ENCODE data around the gene LBHD2. TPM values are rescaled to one million over a fixed set of nuclear protein-coding genes. Genes with fewer than 3 reads are reported as not detected.

LBHD2 gene
- total RNA-seq, 4 donors from 2014 or later = not detected

DNA sequence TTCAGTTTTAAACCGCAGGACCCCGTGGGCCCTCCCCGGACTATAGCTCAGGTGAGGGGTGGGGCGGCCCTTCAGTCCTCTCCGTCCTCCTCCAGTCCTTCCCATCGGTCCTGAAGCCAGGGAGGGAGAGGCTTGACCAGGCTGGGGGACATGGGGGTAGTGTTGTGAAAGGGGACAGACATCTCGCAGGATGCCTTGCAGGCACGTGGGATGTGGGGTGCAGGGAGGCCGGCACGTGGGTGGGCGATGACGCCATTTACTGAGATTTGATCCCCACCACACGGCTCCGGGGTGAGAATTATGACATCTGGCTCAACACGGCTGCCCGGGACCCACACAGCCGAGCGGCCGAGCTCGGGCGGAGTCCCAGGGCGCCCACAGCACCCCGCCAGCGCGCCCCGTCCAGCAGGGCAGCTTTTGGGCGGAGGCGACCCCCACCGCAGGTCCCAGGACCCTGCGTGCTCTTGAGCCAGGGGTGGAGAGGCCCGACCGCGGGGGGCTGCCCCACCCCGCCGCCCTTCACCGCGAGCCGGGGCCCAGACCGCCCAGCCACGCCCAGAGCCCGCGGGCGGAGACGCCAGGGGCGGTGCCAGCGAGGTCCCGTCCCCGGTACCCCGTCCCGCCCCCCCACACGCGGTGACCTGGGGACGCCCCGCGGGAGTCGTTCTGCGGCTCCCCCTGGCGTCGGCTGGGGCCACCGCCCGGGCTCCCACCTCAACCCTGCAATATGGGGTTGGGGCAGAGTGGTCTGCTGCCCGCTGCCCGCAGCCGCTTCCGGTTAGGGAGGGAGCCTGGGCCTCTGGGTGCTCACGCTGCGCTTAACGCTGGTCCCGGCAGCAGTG is 7.3 kb downstream of the LBHD2 start:
- Histone ChIP-seq H3K27me3 (no peaks in the 10 kb centered on the region), H3K27ac (peak overlapping the region in 1 of 3 donors; percentile 18), H3K4me1 (peaks cover 0 to 8% of the 10 kb centered on the region in 2 donors), H3K4me3 (replicated peaks in 1 of 3) (peak overlapping the region in 1 of 3 donors; percentile 48), H3K9me3 (no peaks in the 10 kb centered on the region), H3K36me3 (no peaks in the 10 kb centered on the region)
- peak; percentile 70 to 72 for DNase-seq
- no peak for TF ChIP-seq POLR2A (IDR thresholded peaks at IDR 0.05)
- TF ChIP-seq, protein P1, sequence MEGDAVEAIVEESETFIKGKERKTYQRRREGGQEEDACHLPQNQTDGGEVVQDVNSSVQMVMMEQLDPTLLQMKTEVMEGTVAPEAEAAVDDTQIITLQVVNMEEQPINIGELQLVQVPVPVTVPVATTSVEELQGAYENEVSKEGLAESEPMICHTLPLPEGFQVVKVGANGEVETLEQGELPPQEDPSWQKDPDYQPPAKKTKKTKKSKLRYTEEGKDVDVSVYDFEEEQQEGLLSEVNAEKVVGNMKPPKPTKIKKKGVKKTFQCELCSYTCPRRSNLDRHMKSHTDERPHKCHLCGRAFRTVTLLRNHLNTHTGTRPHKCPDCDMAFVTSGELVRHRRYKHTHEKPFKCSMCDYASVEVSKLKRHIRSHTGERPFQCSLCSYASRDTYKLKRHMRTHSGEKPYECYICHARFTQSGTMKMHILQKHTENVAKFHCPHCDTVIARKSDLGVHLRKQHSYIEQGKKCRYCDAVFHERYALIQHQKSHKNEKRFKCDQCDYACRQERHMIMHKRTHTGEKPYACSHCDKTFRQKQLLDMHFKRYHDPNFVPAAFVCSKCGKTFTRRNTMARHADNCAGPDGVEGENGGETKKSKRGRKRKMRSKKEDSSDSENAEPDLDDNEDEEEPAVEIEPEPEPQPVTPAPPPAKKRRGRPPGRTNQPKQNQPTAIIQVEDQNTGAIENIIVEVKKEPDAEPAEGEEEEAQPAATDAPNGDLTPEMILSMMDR (IDR thresholded peaks at IDR 0.05) = peak; percentile 17 to 64 (median 44)
- WGBS, 2 donors = 5 to 29% methylated on average over 8 to 12 of the region's 69 CpGs
- intact Hi-C loops (cut with DNase I) = loop anchor here (10.0 kb wide), 1 partner anchor 396 kb away; no protein-coding TSS in a partner anchor

DNA sequence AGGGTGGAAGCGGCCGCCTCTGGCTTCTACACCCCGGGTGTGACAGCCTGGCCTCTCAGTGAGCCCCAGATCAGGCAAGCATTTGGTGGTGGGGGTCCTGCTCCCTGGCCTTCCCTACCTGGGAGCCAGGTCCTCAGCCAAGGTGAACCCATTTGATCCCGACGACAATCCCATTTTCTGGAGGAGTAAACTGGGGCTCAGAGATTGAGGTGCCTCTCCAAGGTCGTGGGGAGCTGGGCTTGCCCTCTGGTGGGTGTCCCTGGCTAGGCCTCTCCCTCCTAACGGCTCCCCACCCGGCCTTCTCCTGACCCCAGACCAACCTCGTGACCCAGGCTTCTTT is 7.8 kb downstream of the LBHD2 start:
- Histone ChIP-seq H3K4me3 (replicated peaks in 1 of 3) (peak overlapping the region in 1 of 3 donors; percentile 48), H3K4me1 (peaks cover 0 to 8% of the 10 kb centered on the region in 2 donors), H3K27me3 (no peaks in the 10 kb centered on the region), H3K27ac (peak overlapping the region in 1 of 3 donors; percentile 18), H3K9me3 (no peaks in the 10 kb centered on the region), H3K36me3 (no peaks in the 10 kb centered on the region)
- no peak for DNase-seq
- TF ChIP-seq, protein P1 (IDR thresholded peaks at IDR 0.05) = no peak
- no peak for TF ChIP-seq POLR2A (IDR thresholded peaks at IDR 0.05)
- 56 to 74% methylated on average over 6 to 8 of the region's 9 CpGs for WGBS, 2 donors
- intact Hi-C loops (cut with DNase I) = loop anchor here (10.0 kb wide), 1 partner anchor 397 kb away; no protein-coding TSS in a partner anchor

GRCh38 chr14:103093856-103094405 is 9.9 kb downstream of the LBHD2 start:
- intact Hi-C loops (cut with DNase I) = loop anchor here (10.0 kb wide), 1 partner anchor 399 kb away; no protein-coding TSS in a partner anchor
- Histone ChIP-seq H3K36me3 (no peaks in the 10 kb centered on the region), H3K27ac (no peak overlapping the region), H3K4me3 (replicated peaks in 1 of 3) (no peak overlapping the region), H3K27me3 (no peaks in the 10 kb centered on the region), H3K4me1 (peaks cover 0 to 8% of the 10 kb centered on the region in 2 donors), H3K9me3 (no peaks in the 10 kb centered on the region)
- TF ChIP-seq, protein P1 (IDR thresholded peaks at IDR 0.05) = no peak
- no peak for DNase-seq
- 81 to 89% methylated on average over 6 to 12 of the region's 13 CpGs for WGBS, 2 donors

DNA sequence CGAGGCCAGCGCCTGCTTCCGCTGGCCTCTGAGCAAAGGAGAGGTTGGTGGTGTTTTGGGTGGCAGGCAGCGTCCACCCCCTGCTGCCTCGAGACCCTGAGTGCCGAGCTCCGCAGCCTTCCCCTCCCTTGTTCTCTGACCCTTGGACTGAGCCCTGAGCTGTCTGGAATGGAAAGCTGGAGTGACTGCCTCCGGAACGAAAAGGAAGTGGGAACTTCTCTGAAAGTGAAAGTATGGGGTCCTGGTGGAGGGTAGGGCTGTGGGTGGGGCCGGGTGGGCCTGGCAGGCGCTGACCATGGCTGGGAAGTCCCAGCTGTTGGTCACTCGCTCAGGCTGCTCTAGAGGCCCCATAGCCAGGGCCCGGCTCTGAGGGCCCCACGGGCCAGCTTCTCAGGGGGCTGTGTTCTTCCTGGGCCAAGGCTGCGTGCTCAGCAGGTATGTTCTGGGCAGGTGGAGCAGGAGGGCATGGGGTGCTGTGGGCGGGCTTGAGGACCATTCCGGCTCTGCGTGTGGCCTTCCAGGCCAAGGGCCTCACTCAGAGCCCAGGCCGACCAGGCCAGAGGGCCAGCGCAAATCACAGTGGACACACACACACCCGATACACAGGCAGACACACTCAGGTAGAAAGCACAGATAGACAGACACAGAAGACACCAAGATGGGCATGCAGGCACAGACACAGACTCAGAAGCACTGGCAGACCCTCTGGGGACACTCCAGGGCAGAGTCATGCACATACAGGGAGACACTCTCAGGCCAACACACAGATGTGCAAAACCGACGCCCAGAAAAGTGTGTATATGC is 10.6 kb downstream of the LBHD2 start, which contains the start of gene EXOC3L4:
Gene EXOC3L4, plus strand, starts transcription at position 320 of the 804 bp plus-strand sequence. CDS start 5,495 bp downstream, outside the sequence.
- Histone ChIP-seq H3K4me3 (replicated peaks in 1 of 3) (no peak within 1 kb of the TSS), H3K9me3 (no peaks in the 10 kb centered on the region), H3K27me3 (no peaks in the 10 kb centered on the region), H3K4me1 (peaks cover 0 to 8% of the 10 kb centered on the region in 2 donors), H3K36me3 (no peaks in the 10 kb centered on the region), H3K27ac (no peak within 1 kb of the TSS)
- WGBS, 2 donors = 81 to 82% methylated on average over 19 of the region's 23 CpGs
- TF ChIP-seq, protein P1 (IDR thresholded peaks at IDR 0.05) = no peak
- TF ChIP-seq POLR2A (IDR thresholded peaks at IDR 0.05) = no peak
- DNase-seq = no peak
- intact Hi-C loops (cut with DNase I) = loop anchor here (10.0 kb wide), 1 partner anchor 400 kb away; no protein-coding TSS in a partner anchor

Data from thyroid gland (tissue), 4 donors.